GM18858 (cell line): ENCODE results near the gene NCOA5.
"Not testable (repeated sequence)": the region's sequence is repeated elsewhere in the genome, so short reads cannot be mapped to it uniquely, and the experiment has no call there.

Experiments used
- ATAC-seq: cut with Tn5 transposase; IDR thresholded peaks from one replicate; pipeline ENCODE4 v1.9.1; 2021; ENCODE audit not compliant: unreplicated experiment

The NCOA5 gene

GRCh38 chr20:46121184-46121930 is 31.6 kb upstream of the NCOA5 start:
- no peak for ATAC-seq

- ATAC-seq, result no peak
These were observed 30.4 kb upstream of the NCOA5 start for GRCh38 chr20:46120136-46120535.

DNA sequence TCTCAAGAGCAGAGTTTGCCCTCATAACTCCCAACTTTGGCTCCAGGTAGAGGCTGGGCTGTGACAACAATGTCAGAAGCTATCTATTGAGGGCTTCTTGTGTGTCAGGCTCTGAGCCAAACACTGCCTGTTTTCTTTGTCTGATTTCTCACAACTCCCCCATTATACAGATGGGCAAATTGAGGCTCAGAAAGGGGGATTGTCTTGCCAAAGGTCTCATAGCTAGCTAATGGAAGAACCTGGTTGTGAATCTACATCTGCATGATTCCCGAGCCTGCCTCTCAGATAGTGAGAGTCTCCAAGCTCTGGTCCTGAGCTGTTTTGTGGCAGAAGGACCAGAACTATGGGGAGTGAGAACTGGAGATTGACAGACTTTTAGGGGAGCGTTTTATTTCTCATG is 29.8 kb upstream of the NCOA5 start:
- ATAC-seq, result no peak

GRCh38 chr20:46119028-46119546 is 29.3 kb upstream of the NCOA5 start:
- peak; percentile 37 for ATAC-seq

GRCh38 chr20:46118481-46119020 is 28.8 kb upstream of the NCOA5 start:
- ATAC-seq, result peak; percentile 26

- peak; percentile 36 for ATAC-seq
These were observed 28.1 kb upstream of the NCOA5 start, which contains the start of gene CD40 for GRCh38 chr20:46117704-46118467. Gene CD40 (plus strand): TSS chr20:46118314. CDS start chr20:46118344, 30 bp downstream.

GRCh38 chr20:46114449-46114848 is 24.7 kb upstream of the NCOA5 start:
- no peak for ATAC-seq

DNA sequence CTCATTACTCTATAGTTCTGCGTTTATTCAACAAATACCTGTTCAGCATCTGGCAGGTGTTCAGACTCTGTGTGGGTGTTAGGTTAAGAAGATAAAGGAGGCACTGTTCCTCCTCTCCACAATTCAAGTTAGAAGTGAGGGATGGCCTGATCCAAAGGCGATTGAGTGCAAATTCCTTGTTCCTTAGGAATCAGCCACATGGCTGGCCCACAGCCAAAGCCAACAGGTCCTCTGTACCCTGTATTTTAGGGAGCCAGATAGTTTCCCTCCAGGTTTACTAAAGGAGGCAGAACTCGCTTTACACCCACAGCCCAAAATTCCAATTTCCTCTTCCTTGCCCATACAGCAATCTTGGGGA is 23.3 kb upstream of the NCOA5 start:
- no peak for ATAC-seq

- ATAC-seq, result no peak
These were observed 22.8 kb upstream of the NCOA5 start for GRCh38 chr20:46112430-46113112.

DNA sequence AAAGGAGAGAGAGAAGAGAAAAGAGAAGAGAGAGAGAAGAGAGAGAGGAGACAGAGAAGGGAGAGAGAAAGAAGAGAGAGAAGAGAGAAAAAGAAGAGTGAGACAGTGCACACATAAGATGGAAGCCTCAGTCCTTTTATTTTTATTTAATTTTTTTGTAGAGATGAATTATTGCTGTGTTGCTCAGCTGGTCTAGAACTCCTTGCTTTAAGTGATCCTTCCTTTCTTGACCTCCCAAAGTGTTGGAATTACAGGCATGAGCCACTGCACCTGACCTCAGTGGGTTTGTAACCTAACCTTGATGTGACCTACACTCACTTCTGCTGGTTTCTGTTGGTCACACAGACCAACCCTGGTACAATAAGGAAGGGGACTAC is 22.1 kb upstream of the NCOA5 start:
- no peak for ATAC-seq

DNA sequence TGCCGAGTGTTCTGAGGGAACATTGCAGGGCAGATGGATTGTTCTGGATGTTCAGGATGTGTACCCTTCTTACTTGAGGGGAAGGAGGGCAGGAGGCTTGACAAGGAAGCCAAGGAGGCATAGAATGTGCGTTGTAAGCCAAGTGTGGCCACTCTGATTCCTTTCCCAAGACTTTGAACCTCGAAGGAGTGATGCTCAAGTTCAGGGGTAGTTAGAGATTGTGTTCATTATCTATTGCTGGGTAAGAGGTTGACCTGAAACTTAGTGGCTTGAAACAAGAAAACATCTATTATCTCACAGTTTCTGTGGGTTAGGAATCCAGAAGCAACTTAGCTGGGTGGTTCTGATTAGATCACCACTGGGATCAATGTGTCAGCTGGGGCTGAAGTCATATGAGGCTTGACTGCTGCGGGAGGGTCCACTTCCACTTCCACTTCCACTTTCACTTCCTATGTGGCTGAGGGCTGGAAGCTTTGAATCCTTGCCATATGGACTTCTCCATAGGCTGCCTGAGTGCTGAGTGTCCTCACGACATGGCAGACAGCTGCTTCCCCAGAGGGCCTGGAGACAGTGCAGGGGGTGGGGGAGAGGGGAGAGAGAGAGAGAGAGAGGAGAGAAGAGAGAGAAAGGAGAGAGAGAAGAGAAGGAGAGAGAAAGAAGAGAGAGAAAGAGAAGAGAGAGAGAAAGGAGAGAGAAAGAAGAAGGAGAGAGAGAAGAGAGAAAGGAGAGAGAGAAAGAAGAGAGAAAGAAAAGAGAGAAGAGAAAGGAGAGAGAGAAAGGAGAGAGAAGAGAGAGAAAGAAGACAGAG is 21.5 kb upstream of the NCOA5 start:
- ATAC-seq, result no peak

- no peak for ATAC-seq
These were observed 19.2 kb upstream of the NCOA5 start for GRCh38 chr20:46108976-46109375.

- ATAC-seq, result peak; percentile 73
These were observed 18.7 kb upstream of the NCOA5 start for GRCh38 chr20:46108435-46108841.

GRCh38 chr20:46107061-46107460 is 17.3 kb upstream of the NCOA5 start:
- ATAC-seq, result no peak

DNA sequence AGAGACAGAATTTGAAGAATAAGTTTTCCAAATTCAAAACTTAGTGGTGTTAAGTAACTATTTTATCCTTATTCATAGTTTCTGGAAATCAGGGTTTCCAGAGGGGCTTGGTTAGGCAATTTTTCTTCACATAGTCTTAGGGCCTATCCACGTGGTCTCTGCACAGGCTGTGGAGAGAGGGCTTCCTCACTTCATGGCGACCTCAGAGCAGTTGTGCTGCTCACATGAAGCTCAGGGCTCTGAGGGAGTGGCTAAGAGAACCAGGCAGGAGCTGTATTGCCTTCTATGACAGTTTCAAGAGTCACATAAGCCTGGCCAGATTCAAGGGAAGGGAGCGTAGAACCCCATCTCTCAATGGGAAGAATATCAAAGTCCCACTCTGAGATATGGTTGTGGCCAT is 14.5 kb upstream of the NCOA5 start:
- ATAC-seq, result no peak

- ATAC-seq, result no peak
These were observed 13.2 kb upstream of the NCOA5 start for GRCh38 chr20:46102940-46103339.

GRCh38 chr20:46101957-46102356 is 12.2 kb upstream of the NCOA5 start:
- no peak for ATAC-seq

GRCh38 chr20:46100988-46101387 is 11.2 kb upstream of the NCOA5 start:
- no peak for ATAC-seq

GRCh38 chr20:46100444-46100843 is 10.7 kb upstream of the NCOA5 start:
- not testable (repeated sequence) for ATAC-seq

GRCh38 chr20:46099491-46100287 is 9.9 kb upstream of the NCOA5 start:
- ATAC-seq, result no peak
